GM23338 (cell line): ENCODE data around the gene HERC4.

Source experiments
- CTCF ChIP-seq, 2 experiments: fragments of 200-600 bp in 1 of 2; sonication (generic) in 1 of 2; conservative IDR thresholded peaks; 2 replicates each; pipeline versions ENCODE4 v1.5.1 to v1.6.1; 2016 to 2017; ENCODE audit warnings: antibody characterized with exemption in 2 of 2, low read depth in 2 of 2, mild to moderate bottlenecking in 2 of 2, moderate library complexity in 1 of 2
- POLR2AphosphoS5 ChIP-seq: IDR thresholded peaks from 2 replicates; pipeline ENCODE4 v1.6.1; 2016; ENCODE audit warnings: antibody characterized with exemption, low read depth
- REST ChIP-seq: IDR thresholded peaks from one replicate; pipeline ENCODE4 v1.6.1; 2018; ENCODE audit warnings: antibody characterized with exemption; ENCODE audit not compliant: unreplicated experiment

- TF ChIP-seq CTCF (conservative IDR thresholded peaks at IDR 0.05; ENCODE audit: low read depth in 2 of 2) = no peak
- TF ChIP-seq POLR2AphosphoS5 = no peak
- no peak for TF ChIP-seq REST
Observed at GRCh38 chr10:68084469-68084868, 9.4 kb upstream of the HERC4 start.
